CD1c-positive myeloid dendritic cell (primary cell): Measurements from ENCODE around the gene DEFB125.
"Not testable (repeated sequence)": the region's sequence is repeated elsewhere in the genome, so short reads cannot be mapped to it uniquely, and the experiment has no call there.

Experiments
- DNase-seq: peaks from one replicate; pipeline ENCODE4 v3.0.0-alpha.2; 2016; ENCODE audit errors: extremely low spot score

DEFB125 gene

GRCh38 chr20:87401-87800 lies at the start of gene DEFB125:
Gene DEFB125, plus strand, starts transcription at chr20:87672. Its CDS starts 38 bp downstream, at chr20:87710.
- DNase-seq, result no peak

GRCh38 chr20:60035-60918 lies 27.2 kb upstream of the DEFB125 start:
- no peak for DNase-seq

GRCh38 chr20:61230-61629 lies 26.2 kb upstream of the DEFB125 start:
- no peak for DNase-seq

- DNase-seq, result no peak
Measured at GRCh38 chr20:61757-62156, 25.7 kb upstream of the DEFB125 start.

- no peak for DNase-seq
Measured at GRCh38 chr20:62487-62886, 25.0 kb upstream of the DEFB125 start.

GRCh38 chr20:64026-64603 lies 23.4 kb upstream of the DEFB125 start:
- DNase-seq, result no peak

GRCh38 chr20:64766-65322 lies 22.6 kb upstream of the DEFB125 start:
- no peak for DNase-seq

GRCh38 chr20:77231-77630 lies 10.2 kb upstream of the DEFB125 start:
- DNase-seq, result no peak

GRCh38 chr20:78338-78737 lies 9.1 kb upstream of the DEFB125 start:
- DNase-seq, result no peak

- DNase-seq, result no peak
Measured at GRCh38 chr20:79565-79964, 7.9 kb upstream of the DEFB125 start.

GRCh38 chr20:90651-91050 lies 3.2 kb downstream of the DEFB125 start:
- DNase-seq, result no peak

GRCh38 chr20:93641-94040 lies 6.2 kb downstream of the DEFB125 start:
- no peak for DNase-seq

- no peak for DNase-seq
Measured at GRCh38 chr20:95215-95614, 7.7 kb downstream of the DEFB125 start.

GRCh38 chr20:97691-98090 lies 10.2 kb downstream of the DEFB125 start:
- not testable (repeated sequence) for DNase-seq

- DNase-seq, result no peak
Measured at GRCh38 chr20:101975-102374, 14.5 kb downstream of the DEFB125 start.

- no peak for DNase-seq
Measured at GRCh38 chr20:103456-103855, 16.0 kb downstream of the DEFB125 start.

- DNase-seq, result no peak
Measured at GRCh38 chr20:112396-112795, 24.9 kb downstream of the DEFB125 start.

GRCh38 chr20:117518-117917 lies 30.0 kb downstream of the DEFB125 start:
- no peak for DNase-seq

GRCh38 chr20:129786-130323 lies 42.4 kb downstream of the DEFB125 start:
- DNase-seq, result not testable (repeated sequence)

GRCh38 chr20:137668-138490 lies 50.4 kb downstream of the DEFB125 start:
- DNase-seq, result peak; percentile 11

- DNase-seq, result no peak
Measured at GRCh38 chr20:142290-142689, 54.8 kb downstream of the DEFB125 start, which contains the start of gene DEFB126. Gene DEFB126, plus strand, starts transcription at chr20:142590. Its CDS starts 39 bp downstream, at chr20:142629.

- DNase-seq, result no peak
Measured at GRCh38 chr20:145877-146276, 58.4 kb downstream of the DEFB125 start.
